Measurements from ENCODE around the gene SMYD3.

SMYD3 gene

GRCh38 chr1:245832771-245833527 lies 674.1 kb downstream of the SMYD3 start:
- Histone ChIP-seq H3K9me2 (replicated peaks; ENCODE audit: low read depth, low read length) (no peaks in the 10 kb centered on the region), H3K4me1 (ENCODE audit: insufficient read depth, low read length, poor library complexity, severe bottlenecking) (no peaks in the 10 kb centered on the region), H3K79me2 (ENCODE audit: insufficient read depth, low read length) (no peaks in the 10 kb centered on the region), H3K27me3 (ENCODE audit: insufficient read depth, low read length, poor library complexity, severe bottlenecking) (no peaks in the 10 kb centered on the region), H3K36me3 (ENCODE audit: insufficient read depth, low read length) (no peaks in the 10 kb centered on the region), H4K20me1 (ENCODE audit: insufficient read depth, low read length, poor library complexity, severe bottlenecking) (no peaks in the 10 kb centered on the region), H3K4me2 (ENCODE audit: low read depth, low read length, poor library complexity, severe bottlenecking) (no peak overlapping the region), H3K9ac (ENCODE audit: low read depth, low read length, poor library complexity, severe bottlenecking) (no peak overlapping the region), H3K4me3 (ENCODE audit: low read length, poor library complexity, severe bottlenecking) (no peak overlapping the region), H3F3A (ENCODE audit: low read depth) (no peaks in the 10 kb centered on the region), H3K9me3 (ENCODE audit: insufficient read depth, low read depth, low read length) (no peaks in the 10 kb centered on the region), H2AFZ (ENCODE audit: low read length) (no peak overlapping the region)
- TF ChIP-seq EZH2phosphoT487 (IDR thresholded peaks at IDR 0.05; ENCODE audit: borderline replicate concordance), result no peak
- TF ChIP-seq, protein P1, sequence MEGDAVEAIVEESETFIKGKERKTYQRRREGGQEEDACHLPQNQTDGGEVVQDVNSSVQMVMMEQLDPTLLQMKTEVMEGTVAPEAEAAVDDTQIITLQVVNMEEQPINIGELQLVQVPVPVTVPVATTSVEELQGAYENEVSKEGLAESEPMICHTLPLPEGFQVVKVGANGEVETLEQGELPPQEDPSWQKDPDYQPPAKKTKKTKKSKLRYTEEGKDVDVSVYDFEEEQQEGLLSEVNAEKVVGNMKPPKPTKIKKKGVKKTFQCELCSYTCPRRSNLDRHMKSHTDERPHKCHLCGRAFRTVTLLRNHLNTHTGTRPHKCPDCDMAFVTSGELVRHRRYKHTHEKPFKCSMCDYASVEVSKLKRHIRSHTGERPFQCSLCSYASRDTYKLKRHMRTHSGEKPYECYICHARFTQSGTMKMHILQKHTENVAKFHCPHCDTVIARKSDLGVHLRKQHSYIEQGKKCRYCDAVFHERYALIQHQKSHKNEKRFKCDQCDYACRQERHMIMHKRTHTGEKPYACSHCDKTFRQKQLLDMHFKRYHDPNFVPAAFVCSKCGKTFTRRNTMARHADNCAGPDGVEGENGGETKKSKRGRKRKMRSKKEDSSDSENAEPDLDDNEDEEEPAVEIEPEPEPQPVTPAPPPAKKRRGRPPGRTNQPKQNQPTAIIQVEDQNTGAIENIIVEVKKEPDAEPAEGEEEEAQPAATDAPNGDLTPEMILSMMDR (conservative IDR thresholded peaks at IDR 0.05; ENCODE audit: low read length), result no peak

DNA sequence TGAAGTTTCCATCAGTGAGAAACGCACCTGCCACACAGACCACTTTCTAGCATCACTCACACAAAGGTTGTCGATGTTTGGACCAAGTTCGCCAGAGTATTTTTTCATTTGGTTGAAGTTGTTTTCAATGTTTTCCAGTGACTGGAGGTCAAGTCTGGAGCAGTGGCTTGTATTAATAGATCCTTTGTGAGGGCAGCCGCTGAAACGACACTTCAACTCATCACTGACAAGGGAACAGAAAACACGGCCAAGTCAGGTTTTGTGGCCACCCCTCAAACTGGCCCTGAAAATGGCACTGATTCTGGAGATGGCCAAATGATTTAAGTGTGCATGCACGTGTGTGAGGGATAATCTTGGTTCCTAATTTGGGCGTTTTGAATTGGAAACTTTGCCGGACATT lies 675.6 kb downstream of the SMYD3 start:
- Histone ChIP-seq H3K27me3 (ENCODE audit: insufficient read depth, low read length, poor library complexity, severe bottlenecking) (no peaks in the 10 kb centered on the region), H3K4me2 (ENCODE audit: low read depth, low read length, poor library complexity, severe bottlenecking) (no peak overlapping the region), H3K4me1 (ENCODE audit: insufficient read depth, low read length, poor library complexity, severe bottlenecking) (no peaks in the 10 kb centered on the region), H4K20me1 (ENCODE audit: insufficient read depth, low read length, poor library complexity, severe bottlenecking) (no peaks in the 10 kb centered on the region), H3K9me3 (ENCODE audit: insufficient read depth, low read depth, low read length) (no peaks in the 10 kb centered on the region), H3K9me2 (replicated peaks; ENCODE audit: low read depth, low read length) (no peaks in the 10 kb centered on the region), H2AFZ (ENCODE audit: low read length) (no peak overlapping the region), H3K4me3 (ENCODE audit: low read length, poor library complexity, severe bottlenecking) (no peak overlapping the region), H3F3A (ENCODE audit: low read depth) (no peaks in the 10 kb centered on the region), H3K79me2 (ENCODE audit: insufficient read depth, low read length) (no peaks in the 10 kb centered on the region), H3K9ac (ENCODE audit: low read depth, low read length, poor library complexity, severe bottlenecking) (no peak overlapping the region), H3K36me3 (ENCODE audit: insufficient read depth, low read length) (no peaks in the 10 kb centered on the region)
- no peak for TF ChIP-seq EZH2phosphoT487 (IDR thresholded peaks at IDR 0.05; ENCODE audit: borderline replicate concordance)
- TF ChIP-seq, protein P1 (conservative IDR thresholded peaks at IDR 0.05; ENCODE audit: low read length), result no peak

DNA sequence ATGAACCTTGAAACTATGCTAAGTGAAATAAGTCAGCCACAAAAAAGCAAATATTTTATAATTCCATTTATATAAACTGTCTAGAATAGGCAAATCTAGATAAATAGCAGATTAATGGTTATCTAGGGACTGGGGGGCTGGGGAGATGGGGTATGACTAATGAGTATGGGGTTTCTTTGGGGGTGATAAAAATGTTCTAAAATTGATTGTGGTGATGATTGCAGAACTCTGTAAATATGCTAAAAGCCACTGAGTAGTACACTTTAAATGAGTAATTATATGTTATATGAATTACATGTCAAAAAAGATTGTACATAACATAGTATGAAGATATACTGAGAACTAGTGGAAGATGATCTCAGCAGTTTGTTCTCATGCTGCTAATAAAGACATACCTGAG lies 677.3 kb downstream of the SMYD3 start:
- no peak for TF ChIP-seq EZH2phosphoT487 (IDR thresholded peaks at IDR 0.05; ENCODE audit: borderline replicate concordance)
- TF ChIP-seq, protein P1 (conservative IDR thresholded peaks at IDR 0.05; ENCODE audit: low read length), result no peak
- Histone ChIP-seq H2AFZ (ENCODE audit: low read length) (no peak overlapping the region), H3K79me2 (ENCODE audit: insufficient read depth, low read length) (no peaks in the 10 kb centered on the region), H3F3A (ENCODE audit: low read depth) (no peaks in the 10 kb centered on the region), H3K4me2 (ENCODE audit: low read depth, low read length, poor library complexity, severe bottlenecking) (no peak overlapping the region), H3K27me3 (ENCODE audit: insufficient read depth, low read length, poor library complexity, severe bottlenecking) (no peaks in the 10 kb centered on the region), H3K4me3 (ENCODE audit: low read length, poor library complexity, severe bottlenecking) (no peak overlapping the region), H4K20me1 (ENCODE audit: insufficient read depth, low read length, poor library complexity, severe bottlenecking) (no peaks in the 10 kb centered on the region), H3K36me3 (ENCODE audit: insufficient read depth, low read length) (no peaks in the 10 kb centered on the region), H3K4me1 (ENCODE audit: insufficient read depth, low read length, poor library complexity, severe bottlenecking) (no peaks in the 10 kb centered on the region), H3K9me2 (replicated peaks; ENCODE audit: low read depth, low read length) (no peaks in the 10 kb centered on the region), H3K9me3 (ENCODE audit: insufficient read depth, low read depth, low read length) (no peaks in the 10 kb centered on the region), H3K9ac (ENCODE audit: low read depth, low read length, poor library complexity, severe bottlenecking) (no peak overlapping the region)

Data from Loucy (cell line).